ENCODE measurements around the gene ZFYVE28. TPM values are rescaled to one million over a fixed set of nuclear protein-coding genes. Genes with fewer than 3 reads are reported as not detected.

Gene ZFYVE28
- polyA plus RNA-seq, 1 of the 3 experiments (the other 2 are of a cell fraction): 3.2 TPM

DNA sequence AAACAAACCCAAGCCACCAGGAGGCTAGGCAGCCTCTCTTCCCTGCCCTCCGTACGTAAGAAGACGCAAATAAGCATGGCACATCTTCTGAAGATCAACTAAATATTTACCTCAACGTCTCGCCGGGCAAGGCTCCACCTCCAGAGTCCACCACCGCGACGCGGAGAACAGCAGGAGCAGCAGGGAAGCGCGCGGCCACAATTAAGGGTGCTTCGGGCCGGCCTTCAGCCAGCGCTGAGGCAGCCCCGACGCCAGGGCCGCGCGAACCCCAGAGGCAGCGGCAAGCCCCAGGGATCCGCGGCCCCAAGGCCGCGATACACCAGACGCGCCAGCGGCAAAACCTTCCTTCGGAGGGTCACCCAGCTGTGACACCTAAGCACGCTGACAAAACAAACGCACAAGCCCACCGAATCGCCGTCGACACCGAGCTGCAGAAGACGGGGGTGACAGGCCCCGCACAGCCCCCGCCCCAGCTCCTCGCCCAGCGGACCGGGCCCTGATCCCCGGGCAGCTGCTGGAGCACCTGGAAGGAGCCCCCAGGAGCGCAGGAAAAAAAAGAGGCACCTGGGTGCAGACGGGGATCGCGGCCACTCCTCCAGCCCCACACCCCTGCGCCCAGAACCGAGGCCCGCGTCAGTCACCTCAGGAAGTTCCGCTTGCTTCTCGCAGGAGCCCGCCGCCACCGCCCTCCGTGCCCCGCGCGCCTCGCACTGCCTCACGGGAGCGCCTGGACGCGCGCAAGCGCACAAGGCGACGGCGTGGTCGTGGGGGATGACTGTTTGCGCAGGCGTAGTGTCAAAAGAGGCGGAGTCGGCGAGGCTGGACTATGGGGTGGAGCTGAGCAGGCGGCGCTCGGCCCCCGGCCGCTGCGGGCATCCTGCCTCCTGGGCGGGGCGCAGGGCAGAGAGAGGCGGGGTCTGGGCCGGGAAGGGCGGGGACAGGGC lies 176.8 kb downstream of the ZFYVE28 start, which contains the start of the genes HAUS3 and POLN:
HAUS3 (minus strand) TSS at position 712 of the 944 bp plus-strand sequence. CDS start 1,175 bp downstream, outside the sequence.
POLN (minus strand) TSS at position 712 of the 944 bp plus-strand sequence. CDS start 12,890 bp downstream, outside the sequence.
- Histone ChIP-seq H3K79me2 (ENCODE audit: insufficient read depth) (peaks cover 49% of the 10 kb centered on the region), H3K9me2 (no peaks in the 10 kb centered on the region), H3K36me3 (replicated peaks in 1 of 2; ENCODE audit: control insufficient read depth in 1 of 2, insufficient read depth in 2 of 2, low read length in 1 of 2) (peaks cover 19 to 21% of the 10 kb centered on the region in 2 experiments), H3K4me2 (peak within 1 kb of the TSS; percentile 89), H3K27ac (ENCODE audit: low read depth in 2 of 2, low read length in 1 of 2) (peak within 1 kb of the TSS; percentile 24 to 65; a peak in 3 of 4 replicates), H4K20me1 (ENCODE audit: insufficient read depth) (peaks cover 29% of the 10 kb centered on the region; the same call in 1 of the 2 replicates), H3F3A (replicated peaks; ENCODE audit: insufficient read depth) (peaks cover 10% of the 10 kb centered on the region), H3K9ac (peak within 1 kb of the TSS; percentile 83), H3K9me3 (no peaks in the 10 kb centered on the region), H3K27me3 (ENCODE audit: insufficient read depth) (no peaks in the 10 kb centered on the region), H3K4me1 (ENCODE audit: control insufficient read depth in 1 of 2, insufficient read depth in 2 of 2, low read depth in 1 of 2, low read length in 1 of 2) (peaks cover 25 to 28% of the 10 kb centered on the region in 2 experiments; a peak in 3 of 4 replicates), H3K4me3 (ENCODE audit: low read depth in 2 of 2, low read length in 1 of 2) (peak within 1 kb of the TSS; percentile 81 to 96), H2AFZ (ENCODE audit: low read depth) (peak within 1 kb of the TSS; percentile 61)
- ChIA-PET POLR2A (interaction anchor here (1.4 kb wide), 1 partner anchor 195 kb away, joined by 4 read pairs; no protein-coding TSS in a partner anchor), CTCF (interaction anchor here (1.2 to 2.4 kb wide), 3 partner anchors 9 to 195 kb away, joined by 3 to 9 read pairs (median 6); partner anchors contain the start of genes CFAP99 and ZFYVE28)
- WGBS (ENCODE audit: low lambda C conversion rate): under 1% methylated on average over 25 of the region's 88 CpGs
- DNase-seq: peak; percentile 100
- TF ChIP-seq SIN3A (IDR thresholded peaks at IDR 0.05; ENCODE audit: borderline replicate concordance, low read depth, low read length) (peak; percentile 82), FOSL2 (IDR thresholded peaks at IDR 0.05; ENCODE audit: borderline replicate concordance, low read depth) (no peak), NFIC (IDR thresholded peaks at IDR 0.05; ENCODE audit: borderline replicate concordance) (no peak), POLR2AphosphoS5 (IDR thresholded peaks at IDR 0.05; ENCODE audit: low read depth, low read length) (peak; percentile 78), MEF2A (IDR thresholded peaks at IDR 0.05; ENCODE audit: borderline replicate concordance, low read depth) (no peak), MXI1 (IDR thresholded peaks at IDR 0.05; ENCODE audit: low read depth, low read length) (peak; percentile 83), FOXM1 (IDR thresholded peaks at IDR 0.05; ENCODE audit: low read depth) (no peak), CHD2 (IDR thresholded peaks at IDR 0.05; ENCODE audit: low read length, partially characterized antibody) (peak; percentile 53), PBX3 (IDR thresholded peaks at IDR 0.05) (peak; percentile 24; the same call in 1 of the 2 replicates), ELF1 (IDR thresholded peaks at IDR 0.05) (no peak), EZH2phosphoT487 (IDR thresholded peaks at IDR 0.05; ENCODE audit: borderline replicate concordance, low read depth) (no peak), MAX (IDR thresholded peaks at IDR 0.05; ENCODE audit: low read depth) (peak; percentile 78), TAF1 (IDR thresholded peaks at IDR 0.05; ENCODE audit: borderline replicate concordance, low read depth, low read length) (peak; percentile 61; the same call in 1 of the 2 replicates), NRF1 (IDR thresholded peaks at IDR 0.05; ENCODE audit: low read depth, low read length) (peak; percentile 94)
- TF ChIP-seq, protein P1, sequence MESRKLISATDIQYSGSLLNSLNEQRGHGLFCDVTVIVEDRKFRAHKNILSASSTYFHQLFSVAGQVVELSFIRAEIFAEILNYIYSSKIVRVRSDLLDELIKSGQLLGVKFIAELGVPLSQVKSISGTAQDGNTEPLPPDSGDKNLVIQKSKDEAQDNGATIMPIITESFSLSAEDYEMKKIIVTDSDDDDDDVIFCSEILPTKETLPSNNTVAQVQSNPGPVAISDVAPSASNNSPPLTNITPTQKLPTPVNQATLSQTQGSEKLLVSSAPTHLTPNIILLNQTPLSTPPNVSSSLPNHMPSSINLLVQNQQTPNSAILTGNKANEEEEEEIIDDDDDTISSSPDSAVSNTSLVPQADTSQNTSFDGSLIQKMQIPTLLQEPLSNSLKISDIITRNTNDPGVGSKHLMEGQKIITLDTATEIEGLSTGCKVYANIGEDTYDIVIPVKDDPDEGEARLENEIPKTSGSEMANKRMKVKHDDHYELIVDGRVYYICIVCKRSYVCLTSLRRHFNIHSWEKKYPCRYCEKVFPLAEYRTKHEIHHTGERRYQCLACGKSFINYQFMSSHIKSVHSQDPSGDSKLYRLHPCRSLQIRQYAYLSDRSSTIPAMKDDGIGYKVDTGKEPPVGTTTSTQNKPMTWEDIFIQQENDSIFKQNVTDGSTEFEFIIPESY (IDR thresholded peaks at IDR 0.05; ENCODE audit: borderline replicate concordance, low read depth): peak; percentile 20; the same call in 1 of the 2 replicates

All from SK-N-SH (cell line).